Activated T-cell treated with anti-CD3 and anti-CD28 coated beads, Interleukin-2, amount 50 U/mL, for 72 hours (primary cell): Measurements from ENCODE around the gene LMX1A. TPM values are rescaled to one million over a fixed set of nuclear protein-coding genes. Genes with fewer than 3 reads are reported as not detected.

Experiments used
- ATAC-seq, 2 donors: fragments of 150-1000 bp; cut with Tn5 transposase; replicated peaks in 1 of 2; 2 replicates each; pipeline ENCODE4 v1.10.0; 2021; ENCODE audit warnings: moderate library complexity in 2 of 2, mild to moderate bottlenecking in 1 of 2
- DNase-seq, 2 donors: peaks; one replicate each; pipeline ENCODE4 v3.0.0; 2021 to 2022; ENCODE audit warnings: mixed read lengths in 1 of 2
- H3K27ac Mint-ChIP-seq: one replicate; pipeline ENCODE4 v1.8.0; 2022; ENCODE audit warnings: mild to moderate bottlenecking, moderate library complexity, mixed read lengths
- H3K27me3 Mint-ChIP-seq: one replicate; pipeline ENCODE4 v1.8.0; 2022; ENCODE audit warnings: low read depth, mixed read lengths
- H3K36me3 Mint-ChIP-seq, 2 donors: one replicate each; pipeline ENCODE4 v1.8.0; 2022; ENCODE audit warnings: mixed read lengths in 2 of 2, mild to moderate bottlenecking in 1 of 2; ENCODE audit not compliant: insufficient read depth in 2 of 2
- H3K4me1 Mint-ChIP-seq: one replicate; pipeline ENCODE4 v1.8.0; 2022; ENCODE audit warnings: low read depth, mixed read lengths
- H3K4me3 Mint-ChIP-seq, 2 donors: one replicate each; pipeline ENCODE4 v1.8.0; 2022; ENCODE audit warnings: mild to moderate bottlenecking in 2 of 2, mixed read lengths in 2 of 2, moderate library complexity in 2 of 2
- H3K9me3 Mint-ChIP-seq, 2 donors: one replicate each; pipeline ENCODE4 v1.8.0; 2022; ENCODE audit warnings: mixed read lengths in 2 of 2
- total RNA-seq, 2 donors: library from RNA; stranded (reverse); gene quantifications; one replicate each; pipeline ENCODE4 v1.2.3, GENCODE V29; 2022

Gene LMX1A
- not detected for total RNA-seq

- Mint-ChIP-seq H3K9me3 (no peaks in the 10 kb centered on the region), H3K27me3 (peaks cover 79% of the 10 kb centered on the region), H3K4me1 (peaks cover 17% of the 10 kb centered on the region), H3K36me3 (no peaks in the 10 kb centered on the region), H3K4me3 (peak within 1 kb of the TSS; percentile 36 to 44), H3K27ac (no peak within 1 kb of the TSS)
- DNase-seq (no peak), ATAC-seq (no peak)
These were observed at the start of gene LMX1A for GRCh38 chr1:165355977-165356811. TSS of gene LMX1A (minus strand) at chr1:165356715. CDS start at chr1:165355559, 1,156 bp downstream.

- no peak overlapping the region for H3K4me3 Mint-ChIP-seq
- peak; percentile 31 to 38 for DNase-seq
- peaks cover 5% of the 10 kb centered on the region for H3K4me1 Mint-ChIP-seq
- no peak overlapping the region for H3K27ac Mint-ChIP-seq
- H3K36me3 Mint-ChIP-seq: no peaks in the 10 kb centered on the region
- H3K9me3 Mint-ChIP-seq: no peaks in the 10 kb centered on the region
- peaks cover 50% of the 10 kb centered on the region for H3K27me3 Mint-ChIP-seq
- ATAC-seq: peak; percentile 65 to 68
These were observed 47.4 kb upstream of the LMX1A start for GRCh38 chr1:165403835-165404482.

DNA sequence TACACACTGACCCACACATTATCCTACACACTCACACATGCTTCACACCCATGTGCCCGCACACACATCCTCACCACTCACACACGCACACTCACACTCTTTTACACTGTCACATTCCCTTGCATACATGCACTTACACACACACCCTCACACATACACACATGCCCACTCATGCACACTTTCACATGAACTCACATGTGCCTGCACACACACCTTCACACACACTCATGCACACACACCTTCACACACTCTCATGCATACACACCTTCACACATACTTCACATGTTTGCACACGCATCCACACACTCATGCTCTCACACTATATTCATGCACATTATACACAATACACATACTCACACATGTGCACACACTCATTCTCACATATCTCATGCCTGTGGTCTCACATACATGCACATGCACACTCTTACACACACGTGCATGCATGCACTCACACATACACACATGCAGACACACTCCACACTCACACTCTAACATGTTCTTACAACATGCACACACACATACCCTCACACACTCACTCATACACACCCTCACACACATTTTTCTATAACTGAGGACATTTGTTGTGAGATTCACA, 46.1 kb upstream of the LMX1A start:
- peaks cover 8% of the 10 kb centered on the region for H3K4me1 Mint-ChIP-seq
- no peaks in the 10 kb centered on the region for H3K9me3 Mint-ChIP-seq
- no peak overlapping the region for H3K27ac Mint-ChIP-seq
- H3K36me3 Mint-ChIP-seq: no peaks in the 10 kb centered on the region
- H3K27me3 Mint-ChIP-seq: peaks cover 39% of the 10 kb centered on the region
- H3K4me3 Mint-ChIP-seq: no peak overlapping the region
- no peak for DNase-seq
- no peak for ATAC-seq

GRCh38 chr1:165397944-165398343, 41.4 kb upstream of the LMX1A start:
- no peak overlapping the region for H3K27ac Mint-ChIP-seq
- peaks cover 57% of the 10 kb centered on the region for H3K27me3 Mint-ChIP-seq

DNA sequence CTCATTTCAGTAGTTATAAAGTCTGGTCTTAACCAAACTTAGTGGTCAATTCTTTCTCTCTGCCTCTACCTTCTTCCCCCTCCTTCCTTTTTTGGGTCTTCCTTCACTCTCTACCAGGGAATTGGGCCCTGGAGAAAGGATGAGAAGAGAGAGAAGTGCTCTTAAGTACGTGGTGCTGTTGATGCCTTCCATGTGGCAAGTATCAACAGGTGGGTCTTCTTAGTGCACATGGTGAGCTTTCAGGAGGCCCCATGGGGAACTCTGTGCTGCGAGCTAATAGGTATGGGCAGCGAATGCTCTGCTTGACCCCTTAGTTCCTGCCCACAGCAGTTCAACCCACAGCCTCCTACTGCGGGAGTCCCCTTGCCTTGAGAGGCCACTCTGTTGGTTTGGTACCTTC, 39.4 kb upstream of the LMX1A start:
- Mint-ChIP-seq H3K27ac (no peak overlapping the region), H3K27me3 (peaks cover 73% of the 10 kb centered on the region), H3K4me1 (peaks cover 25% of the 10 kb centered on the region), H3K36me3 (no peaks in the 10 kb centered on the region), H3K4me3 (no peak overlapping the region), H3K9me3 (no peaks in the 10 kb centered on the region)
- ATAC-seq: no peak
- DNase-seq: no peak

More at GRCh38 chr1:165397944-165398343, 41.4 kb upstream of the LMX1A start:
- Mint-ChIP-seq H3K36me3 (no peaks in the 10 kb centered on the region), H3K9me3 (no peaks in the 10 kb centered on the region), H3K4me3 (no peak overlapping the region), H3K4me1 (peaks cover 18% of the 10 kb centered on the region)
- ATAC-seq (peak; percentile 56 to 60), DNase-seq (peak in 1 of 2 donors; percentile 15)

- ATAC-seq: no peak
- peaks cover 73% of the 10 kb centered on the region for H3K27me3 Mint-ChIP-seq
These were observed 39.0 kb upstream of the LMX1A start for GRCh38 chr1:165395478-165395877.

DNA sequence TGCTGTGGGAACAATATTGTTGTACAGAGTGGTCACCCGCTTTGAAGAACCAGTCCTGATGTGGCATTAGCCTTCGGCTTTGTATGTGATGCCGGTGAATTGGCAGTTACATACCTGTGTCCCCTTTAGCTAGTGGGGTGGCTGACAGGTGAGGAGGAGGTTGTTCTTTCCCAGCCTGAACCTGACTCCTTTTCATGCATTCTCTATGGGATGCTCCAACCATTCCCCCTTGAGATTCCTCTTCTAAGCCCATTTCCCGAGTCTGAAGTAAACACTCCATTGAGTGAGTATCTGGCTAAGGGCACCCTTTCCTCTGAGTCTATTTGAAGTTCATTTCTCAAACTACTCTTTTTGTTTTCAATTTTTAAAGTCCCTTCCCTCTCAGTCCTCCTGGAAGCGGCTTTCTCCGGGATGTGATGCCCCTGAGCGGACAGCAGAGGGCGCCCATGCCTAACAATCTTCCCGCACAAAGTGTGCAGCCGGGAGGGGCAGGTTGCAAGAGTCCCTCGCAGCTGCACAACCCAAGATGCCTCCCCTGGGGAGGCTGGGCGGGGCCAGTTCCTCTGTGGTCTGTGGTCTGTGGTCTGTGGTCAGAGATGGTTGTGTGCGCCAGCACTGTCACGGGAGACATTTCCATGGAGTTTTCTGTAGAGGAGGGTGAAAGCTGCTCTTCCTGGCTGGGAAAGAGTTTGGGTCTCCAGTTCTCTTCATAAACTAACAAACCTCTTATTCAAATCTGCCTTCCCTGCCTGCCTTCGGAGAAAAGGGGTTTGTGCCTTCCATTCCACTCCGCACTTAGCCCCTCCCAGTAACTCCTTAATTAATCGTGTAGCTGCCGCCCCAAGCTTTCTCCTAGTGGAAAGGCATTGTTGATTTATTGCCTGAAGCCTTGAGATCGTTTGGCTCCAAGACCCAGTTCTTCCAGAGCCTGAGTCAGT, 36.4 kb upstream of the LMX1A start:
- Mint-ChIP-seq H3K36me3 (no peaks in the 10 kb centered on the region), H3K27ac (peak overlapping the region; percentile 88), H3K4me1 (peaks cover 29% of the 10 kb centered on the region), H3K9me3 (no peaks in the 10 kb centered on the region), H3K4me3 (peak overlapping the region; percentile 40 to 67), H3K27me3 (peaks cover 69% of the 10 kb centered on the region)
- DNase-seq (peak; percentile 83 to 87), ATAC-seq (peak; percentile 95 to 97)

More at GRCh38 chr1:165395478-165395877, 39.0 kb upstream of the LMX1A start:
- no peaks in the 10 kb centered on the region for H3K9me3 Mint-ChIP-seq
- peaks cover 25% of the 10 kb centered on the region for H3K4me1 Mint-ChIP-seq
- H3K4me3 Mint-ChIP-seq: no peak overlapping the region
- no peak for DNase-seq
- H3K36me3 Mint-ChIP-seq: no peaks in the 10 kb centered on the region
- no peak overlapping the region for H3K27ac Mint-ChIP-seq

- ATAC-seq (peak; percentile 46 to 57), DNase-seq (no peak)
- Mint-ChIP-seq H3K4me3 (no peak overlapping the region), H3K9me3 (no peaks in the 10 kb centered on the region), H3K36me3 (no peaks in the 10 kb centered on the region), H3K27me3 (peaks cover 80% of the 10 kb centered on the region), H3K27ac (no peak overlapping the region), H3K4me1 (peaks cover 23% of the 10 kb centered on the region)
These were observed 33.1 kb upstream of the LMX1A start for GRCh38 chr1:165389609-165390008.

- H3K27ac Mint-ChIP-seq: no peak overlapping the region
- H3K4me1 Mint-ChIP-seq: peaks cover 16% of the 10 kb centered on the region
- H3K27me3 Mint-ChIP-seq: peaks cover 73% of the 10 kb centered on the region
- H3K4me3 Mint-ChIP-seq: no peak overlapping the region
- no peaks in the 10 kb centered on the region for H3K9me3 Mint-ChIP-seq
- ATAC-seq (no peak), DNase-seq (no peak)
- H3K36me3 Mint-ChIP-seq: no peaks in the 10 kb centered on the region
These were observed 31.4 kb upstream of the LMX1A start for GRCh38 chr1:165387961-165388360.

- no peak overlapping the region for H3K4me3 Mint-ChIP-seq
- DNase-seq (no peak), ATAC-seq (no peak)
- peaks cover 72% of the 10 kb centered on the region for H3K27me3 Mint-ChIP-seq
- no peaks in the 10 kb centered on the region for H3K36me3 Mint-ChIP-seq
- no peak overlapping the region for H3K27ac Mint-ChIP-seq
- H3K4me1 Mint-ChIP-seq: peaks cover 12% of the 10 kb centered on the region
- H3K9me3 Mint-ChIP-seq: no peaks in the 10 kb centered on the region
These were observed 31.0 kb upstream of the LMX1A start for GRCh38 chr1:165387505-165387904.

DNA sequence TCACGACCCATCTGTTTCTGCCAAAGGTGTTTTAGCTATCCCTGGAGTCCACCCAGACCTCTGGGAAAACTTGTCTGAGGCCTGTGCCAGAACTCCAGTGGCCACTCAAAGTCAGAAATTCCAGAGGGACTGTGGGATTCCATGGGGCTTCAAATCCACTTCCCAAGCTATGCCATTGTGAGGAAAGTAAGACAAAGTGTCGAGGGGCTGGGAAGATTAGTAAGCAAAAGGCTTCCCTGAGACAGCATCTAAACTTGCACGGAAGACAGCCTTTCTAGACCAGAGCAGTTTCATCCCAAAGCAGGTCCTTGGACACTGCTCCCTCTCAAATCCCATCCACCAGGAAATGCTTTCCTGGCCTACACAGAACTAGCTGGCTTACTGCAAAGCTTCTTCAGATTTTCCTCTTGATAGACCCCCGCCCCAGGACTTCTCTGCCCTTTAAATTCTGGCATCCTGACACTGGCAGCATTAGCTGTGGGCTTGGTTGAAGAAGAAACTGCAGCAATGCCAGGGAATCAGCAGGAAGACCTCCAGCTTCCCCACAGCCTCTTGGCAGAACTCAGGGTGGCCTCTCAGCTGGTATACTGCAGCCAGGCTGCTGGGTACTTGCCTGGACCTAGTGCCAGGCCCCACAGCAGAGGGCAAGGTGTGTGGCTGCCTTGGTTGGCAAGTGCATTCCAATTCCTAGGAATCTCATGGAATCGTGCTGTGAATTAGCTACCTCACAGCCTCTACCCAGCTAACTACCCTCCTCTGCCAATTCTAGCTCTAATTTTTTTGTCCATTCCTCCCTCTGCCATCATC, 27.3 kb upstream of the LMX1A start:
- no peaks in the 10 kb centered on the region for H3K36me3 Mint-ChIP-seq
- peaks cover 64% of the 10 kb centered on the region for H3K27me3 Mint-ChIP-seq
- H3K27ac Mint-ChIP-seq: no peak overlapping the region
- H3K4me1 Mint-ChIP-seq: peaks cover 5% of the 10 kb centered on the region
- no peaks in the 10 kb centered on the region for H3K9me3 Mint-ChIP-seq
- no peak for DNase-seq
- ATAC-seq: no peak
- no peak overlapping the region for H3K4me3 Mint-ChIP-seq

DNA sequence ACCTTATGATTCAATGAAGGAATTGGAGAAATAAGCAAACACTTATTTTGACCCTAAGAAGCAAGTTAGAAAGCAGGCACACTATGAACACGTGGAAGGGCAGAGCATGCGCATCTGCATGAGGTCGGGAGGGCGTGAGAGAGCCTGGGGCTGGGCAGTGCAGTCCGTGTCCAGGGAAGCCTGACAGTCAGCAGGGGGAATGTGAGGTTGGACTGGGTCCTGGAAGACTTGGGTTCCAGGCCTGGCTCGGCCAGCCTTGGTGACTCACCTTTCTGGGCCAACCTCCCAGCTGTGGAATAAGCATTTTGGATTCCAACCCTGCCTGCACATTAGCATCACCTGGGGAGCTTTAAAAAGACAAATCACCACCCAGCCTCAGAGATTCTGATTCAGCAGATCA, 26.6 kb upstream of the LMX1A start:
- peaks cover 5% of the 10 kb centered on the region for H3K4me1 Mint-ChIP-seq
- ATAC-seq (no peak), DNase-seq (no peak)
- no peaks in the 10 kb centered on the region for H3K36me3 Mint-ChIP-seq
- H3K27me3 Mint-ChIP-seq: peaks cover 63% of the 10 kb centered on the region
- H3K4me3 Mint-ChIP-seq: no peak overlapping the region
- no peaks in the 10 kb centered on the region for H3K9me3 Mint-ChIP-seq
- H3K27ac Mint-ChIP-seq: no peak overlapping the region
